Measurements from ENCODE around the gene ITPKA.

Gene ITPKA

GRCh38 chr15:41501931-41502794, 8.5 kb downstream of the ITPKA start:
- TF ChIP-seq POLR2AphosphoS5 (IDR thresholded peaks at IDR 0.05; ENCODE audit: low read depth, low read length) (no peak), FOXP2 (optimal IDR thresholded peaks at IDR 0.05; ENCODE audit: borderline replicate concordance, extremely low read depth, extremely low read length, insufficient read depth) (peak; percentile 7)

DNA sequence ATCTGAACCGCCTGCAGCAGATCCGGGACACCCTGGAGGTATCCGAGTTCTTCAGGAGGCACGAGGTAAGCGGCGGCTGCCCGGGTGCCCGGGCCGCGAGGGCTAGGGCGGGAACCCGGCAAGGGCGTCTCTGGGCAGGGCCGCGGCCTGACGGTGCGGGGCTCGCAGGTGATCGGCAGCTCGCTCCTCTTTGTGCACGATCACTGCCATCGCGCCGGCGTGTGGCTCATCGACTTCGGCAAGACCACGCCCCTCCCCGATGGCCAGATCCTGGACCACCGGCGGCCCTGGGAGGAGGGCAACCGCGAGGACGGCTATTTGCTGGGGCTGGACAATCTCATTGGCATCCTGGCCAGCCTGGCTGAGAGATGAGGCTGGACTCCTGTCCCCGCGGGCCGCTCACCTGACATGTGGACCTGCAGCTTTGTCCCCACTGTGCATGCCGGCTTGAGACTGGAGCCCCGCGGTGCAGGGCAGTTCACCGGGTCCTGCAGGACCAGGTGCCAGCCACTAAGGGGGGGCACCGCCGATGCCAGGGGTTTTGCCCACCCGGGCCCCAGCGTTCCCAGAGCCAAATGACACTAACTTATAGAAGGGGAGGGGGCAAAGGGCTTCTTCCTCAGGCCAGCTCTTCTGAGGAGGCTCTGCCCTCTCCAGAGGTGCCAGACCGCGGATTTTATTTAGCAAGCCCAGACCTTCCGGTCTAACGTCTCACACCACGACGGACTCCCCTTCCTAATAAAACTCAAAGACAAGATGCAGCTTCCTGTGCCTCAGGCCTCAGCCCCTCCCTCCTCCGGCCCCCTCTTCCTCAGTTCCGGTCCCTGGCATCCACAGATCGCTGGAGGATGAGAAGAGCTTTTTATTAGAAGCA, 9.4 kb downstream of the ITPKA start:
- TF ChIP-seq SIN3A (IDR thresholded peaks at IDR 0.05; ENCODE audit: borderline replicate concordance, insufficient read depth, low read length) (no peak), POLR2AphosphoS5 (IDR thresholded peaks at IDR 0.05; ENCODE audit: low read depth, low read length) (no peak), FOXP2 (optimal IDR thresholded peaks at IDR 0.05; ENCODE audit: borderline replicate concordance, extremely low read depth, extremely low read length, insufficient read depth) (no peak), TAF1 (IDR thresholded peaks at IDR 0.05; ENCODE audit: borderline replicate concordance, insufficient read depth, low read length) (no peak)
- TF ChIP-seq, protein P1, sequence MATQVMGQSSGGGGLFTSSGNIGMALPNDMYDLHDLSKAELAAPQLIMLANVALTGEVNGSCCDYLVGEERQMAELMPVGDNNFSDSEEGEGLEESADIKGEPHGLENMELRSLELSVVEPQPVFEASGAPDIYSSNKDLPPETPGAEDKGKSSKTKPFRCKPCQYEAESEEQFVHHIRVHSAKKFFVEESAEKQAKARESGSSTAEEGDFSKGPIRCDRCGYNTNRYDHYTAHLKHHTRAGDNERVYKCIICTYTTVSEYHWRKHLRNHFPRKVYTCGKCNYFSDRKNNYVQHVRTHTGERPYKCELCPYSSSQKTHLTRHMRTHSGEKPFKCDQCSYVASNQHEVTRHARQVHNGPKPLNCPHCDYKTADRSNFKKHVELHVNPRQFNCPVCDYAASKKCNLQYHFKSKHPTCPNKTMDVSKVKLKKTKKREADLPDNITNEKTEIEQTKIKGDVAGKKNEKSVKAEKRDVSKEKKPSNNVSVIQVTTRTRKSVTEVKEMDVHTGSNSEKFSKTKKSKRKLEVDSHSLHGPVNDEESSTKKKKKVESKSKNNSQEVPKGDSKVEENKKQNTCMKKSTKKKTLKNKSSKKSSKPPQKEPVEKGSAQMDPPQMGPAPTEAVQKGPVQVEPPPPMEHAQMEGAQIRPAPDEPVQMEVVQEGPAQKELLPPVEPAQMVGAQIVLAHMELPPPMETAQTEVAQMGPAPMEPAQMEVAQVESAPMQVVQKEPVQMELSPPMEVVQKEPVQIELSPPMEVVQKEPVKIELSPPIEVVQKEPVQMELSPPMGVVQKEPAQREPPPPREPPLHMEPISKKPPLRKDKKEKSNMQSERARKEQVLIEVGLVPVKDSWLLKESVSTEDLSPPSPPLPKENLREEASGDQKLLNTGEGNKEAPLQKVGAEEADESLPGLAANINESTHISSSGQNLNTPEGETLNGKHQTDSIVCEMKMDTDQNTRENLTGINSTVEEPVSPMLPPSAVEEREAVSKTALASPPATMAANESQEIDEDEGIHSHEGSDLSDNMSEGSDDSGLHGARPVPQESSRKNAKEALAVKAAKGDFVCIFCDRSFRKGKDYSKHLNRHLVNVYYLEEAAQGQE (IDR thresholded peaks at IDR 0.05; ENCODE audit: insufficient read depth in 1 of 2, low read depth in 2 of 2, low read length in 2 of 2) = no peak

DNA sequence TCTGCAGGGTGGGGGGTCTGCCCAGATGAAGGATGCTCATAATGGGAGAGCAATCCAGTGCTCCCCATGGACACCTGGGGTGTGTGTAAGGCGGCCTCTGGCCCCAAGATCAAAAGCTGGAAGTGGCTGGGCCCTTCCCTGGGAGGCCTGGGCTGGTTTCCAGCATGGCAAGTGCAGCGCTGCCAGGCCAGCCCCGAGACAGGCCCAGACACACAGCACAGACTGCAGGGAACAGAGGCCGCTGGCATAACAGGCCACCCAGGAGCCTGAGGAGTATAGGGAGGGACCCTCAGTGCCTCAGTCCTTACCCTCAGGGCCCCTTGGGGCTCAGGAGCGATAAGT, 10.0 kb downstream of the ITPKA start:
- no peak for TF ChIP-seq FOXP2 (optimal IDR thresholded peaks at IDR 0.05; ENCODE audit: borderline replicate concordance, extremely low read depth, extremely low read length, insufficient read depth)

DNA sequence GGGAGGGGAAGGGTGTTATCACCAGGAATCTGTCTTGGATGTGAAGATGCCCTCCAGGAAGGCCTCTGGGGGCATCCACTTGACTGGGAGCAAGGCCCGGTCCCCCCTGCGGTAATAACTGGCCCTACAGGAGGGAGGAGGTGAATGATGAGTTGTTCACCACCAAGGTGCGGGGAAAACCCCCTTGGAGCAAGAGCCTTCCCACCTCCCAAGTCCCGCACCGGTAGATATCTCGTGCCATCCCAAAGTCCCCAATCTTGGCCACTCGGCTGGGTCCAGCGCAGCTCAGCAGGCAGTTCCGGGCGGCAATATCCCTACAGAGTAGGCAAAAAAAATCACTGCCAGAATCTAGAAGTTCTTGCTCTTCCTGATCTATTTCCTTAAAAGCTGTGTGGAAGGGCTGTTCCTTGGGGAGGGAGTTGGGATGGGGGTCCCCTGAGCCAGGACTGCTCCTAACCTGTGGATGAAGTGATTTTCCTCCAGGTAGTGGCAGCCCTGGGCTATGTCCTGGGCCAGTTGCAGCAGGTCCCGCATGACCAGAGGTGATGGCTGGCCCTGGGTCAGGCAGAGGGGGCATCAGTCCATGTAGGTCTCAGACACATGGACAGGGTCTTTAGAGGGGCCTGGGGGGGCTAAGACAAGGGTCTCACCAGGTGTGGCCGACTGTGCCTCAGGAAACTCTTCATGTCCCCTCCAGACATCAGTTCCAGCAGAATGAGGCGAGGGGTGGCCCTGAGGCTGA, 11.2 kb downstream of the ITPKA start:
- TF ChIP-seq, protein P1 (IDR thresholded peaks at IDR 0.05; ENCODE audit: insufficient read depth in 1 of 2, low read depth in 2 of 2, low read length in 2 of 2) = no peak
- TF ChIP-seq FOXP2 (optimal IDR thresholded peaks at IDR 0.05; ENCODE audit: borderline replicate concordance, extremely low read depth, extremely low read length, insufficient read depth) (no peak), TAF1 (IDR thresholded peaks at IDR 0.05; ENCODE audit: borderline replicate concordance, insufficient read depth, low read length) (no peak), POLR2AphosphoS5 (IDR thresholded peaks at IDR 0.05; ENCODE audit: low read depth, low read length) (no peak), SIN3A (IDR thresholded peaks at IDR 0.05; ENCODE audit: borderline replicate concordance, insufficient read depth, low read length) (no peak)

DNA sequence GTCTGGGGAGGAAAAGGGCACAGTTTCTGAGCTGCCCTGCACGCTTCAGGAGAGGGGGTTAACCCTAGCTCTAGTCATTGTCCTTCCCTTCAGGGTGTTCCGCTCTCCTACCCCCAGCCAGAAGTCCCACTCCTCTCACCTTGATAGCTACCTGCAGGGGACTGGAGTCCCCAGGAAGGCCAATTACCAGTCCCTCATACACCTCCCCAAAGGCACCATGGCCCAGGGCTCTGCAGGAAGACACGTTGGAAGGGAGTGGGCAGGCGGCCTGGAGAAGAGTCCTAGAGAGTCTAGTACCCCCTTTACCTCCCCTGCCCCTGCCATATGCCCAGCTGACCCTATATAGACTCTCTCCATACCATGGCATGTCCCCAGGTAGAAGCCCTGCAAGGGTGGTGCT, 12.1 kb downstream of the ITPKA start:
- TF ChIP-seq FOXP2 (optimal IDR thresholded peaks at IDR 0.05; ENCODE audit: borderline replicate concordance, extremely low read depth, extremely low read length, insufficient read depth) (no peak), SIN3A (IDR thresholded peaks at IDR 0.05; ENCODE audit: borderline replicate concordance, insufficient read depth, low read length) (no peak), TAF1 (IDR thresholded peaks at IDR 0.05; ENCODE audit: borderline replicate concordance, insufficient read depth, low read length) (no peak), POLR2AphosphoS5 (IDR thresholded peaks at IDR 0.05; ENCODE audit: low read depth, low read length) (no peak)
- TF ChIP-seq, protein P1 (IDR thresholded peaks at IDR 0.05; ENCODE audit: insufficient read depth in 1 of 2, low read depth in 2 of 2, low read length in 2 of 2) = no peak
